WTC11 (cell line): ENCODE data around the gene IGLL1. TPM values are rescaled to one million over a fixed set of nuclear protein-coding genes. Genes with fewer than 3 reads are reported as not detected.

Experiments
- ATAC-seq: fragments of 200-7000 bp; cut with Tn5 transposase; 2 replicates; pipeline ENCODE4 v1.10.0; 2021; ENCODE audit warnings: mild to moderate bottlenecking, moderate library complexity
- CTCF ChIA-PET: fragments of 300-600 bp; sonication (Branson Sonifier 250); formaldehyde crosslinking; loops from one replicate; lab custom pipeline; 2021; ENCODE audit warnings: antibody characterized with exemption; lab: Charles Lee
- POLR2A ChIA-PET: fragments of 350-600 bp; sonication (Branson Sonifier 250); formaldehyde crosslinking; loops from one replicate; lab custom pipeline; 2021; ENCODE audit warnings: antibody characterized with exemption; lab: Charles Lee
- DNase-seq: peaks from one replicate; pipeline ENCODE4 v3.0.0; 2021; ENCODE audit warnings: low spot score
- H3K27ac Mint-ChIP-seq: 2 replicates; pipeline ENCODE4 v1.8.0; 2021; ENCODE audit warnings: mixed read lengths
- H3K27me3 Mint-ChIP-seq: 2 replicates; pipeline ENCODE4 v1.8.0; 2021; ENCODE audit warnings: low read depth, mild to moderate bottlenecking, moderate library complexity, mixed read lengths
- H3K36me3 Mint-ChIP-seq: 2 replicates; pipeline ENCODE4 v1.8.0; 2021; ENCODE audit warnings: mixed read lengths
- H3K4me1 Mint-ChIP-seq: 2 replicates; pipeline ENCODE4 v1.8.0; 2022; ENCODE audit warnings: mixed read lengths
- H3K4me3 Mint-ChIP-seq: 2 replicates; pipeline ENCODE4 v1.8.0; 2021; ENCODE audit warnings: mild to moderate bottlenecking, moderate library complexity, mixed read lengths
- H3K9me3 Mint-ChIP-seq: 2 replicates; pipeline ENCODE4 v1.8.0; 2021; ENCODE audit warnings: mixed read lengths
- ARID4B ChIP-seq: sonication (generic); formaldehyde crosslinking; IDR thresholded peaks from 2 replicates; pipeline ENCODE4 v1.8.0; 2023; ENCODE audit warnings: missing genetic modification reagents, mild to moderate bottlenecking, borderline replicate concordance
- CREM ChIP-seq: sonication (generic); formaldehyde crosslinking; IDR thresholded peaks from 2 replicates; pipeline ENCODE4 v1.8.1; 2022; ENCODE audit warnings: mild to moderate bottlenecking, missing genetic modification reagents, moderate library complexity
- CTCF ChIP-seq: fragments of 200-600 bp; IDR thresholded peaks from 2 replicates; pipeline ENCODE4 v1.8.0; 2022; ENCODE audit warnings: antibody characterized with exemption
- E2F1 ChIP-seq: sonication (generic); formaldehyde crosslinking; IDR thresholded peaks from 2 replicates; pipeline ENCODE4 v1.8.0; 2022; ENCODE audit warnings: mild to moderate bottlenecking, missing genetic modification reagents
- FOXJ3 ChIP-seq: sonication (generic); formaldehyde crosslinking; IDR thresholded peaks from 2 replicates; pipeline ENCODE4 v1.9.0; 2021; ENCODE audit warnings: missing genetic modification reagents, mild to moderate bottlenecking, borderline replicate concordance
- FOXP1 ChIP-seq: sonication (generic); formaldehyde crosslinking; IDR thresholded peaks from 2 replicates; pipeline ENCODE4 v1.8.0; 2022; ENCODE audit warnings: missing genetic modification reagents, mild to moderate bottlenecking, moderate library complexity, borderline replicate concordance
- GTF2I ChIP-seq: fragments of 250-450 bp; sonication (Bioruptor Pico); conservative IDR thresholded peaks from 2 replicates; pipeline ENCODE4 v1.4.0; 2021; ENCODE audit warnings: mild to moderate bottlenecking
- KAT7 ChIP-seq: sonication (generic); formaldehyde crosslinking; IDR thresholded peaks from 2 replicates; pipeline ENCODE4 v1.8.1; 2023; ENCODE audit warnings: missing genetic modification reagents, mild to moderate bottlenecking, borderline replicate concordance
- MXD4 ChIP-seq: fragments of 250-450 bp; sonication (Bioruptor Pico); IDR thresholded peaks from 2 replicates; pipeline ENCODE4 v1.8.0; 2021; ENCODE audit warnings: mild to moderate bottlenecking, moderate library complexity, borderline replicate concordance
- NFE2L1 ChIP-seq: sonication (generic); formaldehyde crosslinking; IDR thresholded peaks from 2 replicates; pipeline ENCODE4 v1.8.1; 2023; ENCODE audit warnings: missing genetic modification reagents
- NR2C2 ChIP-seq: sonication (generic); formaldehyde crosslinking; IDR thresholded peaks from 2 replicates; pipeline ENCODE4 v1.8.0; 2022; ENCODE audit warnings: mild to moderate bottlenecking, missing genetic modification reagents
- PRRX2 ChIP-seq: fragments of 250-450 bp; sonication (Bioruptor Pico); IDR thresholded peaks from 2 replicates; pipeline ENCODE4 v1.8.0; 2021; ENCODE audit warnings: mild to moderate bottlenecking
- SP1 ChIP-seq: sonication (generic); formaldehyde crosslinking; conservative IDR thresholded peaks from 2 replicates; pipeline ENCODE4 v1.8.1; 2022; ENCODE audit warnings: missing genetic modification reagents
- ZMAT4 ChIP-seq: fragments of 250-450 bp; sonication (Bioruptor Pico); IDR thresholded peaks from 2 replicates; pipeline ENCODE4 v1.9.0; 2021; ENCODE audit warnings: mild to moderate bottlenecking
- ZNF416 ChIP-seq: fragments of 250-450 bp; sonication (Bioruptor Pico); IDR thresholded peaks from 2 replicates; pipeline ENCODE4 v1.9.0; 2021; ENCODE audit warnings: mild to moderate bottlenecking, inconsistent platforms
- ZNF671 ChIP-seq: fragments of 250-450 bp; sonication (Bioruptor Pico); IDR thresholded peaks from 2 replicates; pipeline ENCODE4 v1.8.0; 2021; ENCODE audit warnings: mild to moderate bottlenecking
- ZSCAN18 ChIP-seq: fragments of 250-450 bp; sonication (Bioruptor Pico); IDR thresholded peaks from 2 replicates; pipeline ENCODE4 v2.1.2; 2022; ENCODE audit warnings: mild to moderate bottlenecking, moderate library complexity
- total RNA-seq: library from RNA; stranded (reverse); gene quantifications from 3 replicates; pipeline ENCODE4 v1.2.3, GENCODE V29; 2021
- TF ChIP-seq, protein P1 (sequence below): sonication (generic); formaldehyde crosslinking; IDR thresholded peaks from 2 replicates; pipeline ENCODE4 v1.8.1; 2023; ENCODE audit warnings: mild to moderate bottlenecking, missing genetic modification reagents, borderline replicate concordance
- TF ChIP-seq, protein P2 (sequence below): sonication (generic); formaldehyde crosslinking; IDR thresholded peaks from 2 replicates; pipeline ENCODE4 v1.8.0; 2023; ENCODE audit warnings: missing genetic modification reagents
- TF ChIP-seq, protein P3 (sequence below): sonication (generic); formaldehyde crosslinking; IDR thresholded peaks from 2 replicates; pipeline ENCODE4 v1.8.1; 2023; ENCODE audit warnings: mild to moderate bottlenecking, moderate library complexity, missing genetic modification reagents

IGLL1 gene
- total RNA-seq, 1 experiment from 2014 or later = not detected

DNA sequence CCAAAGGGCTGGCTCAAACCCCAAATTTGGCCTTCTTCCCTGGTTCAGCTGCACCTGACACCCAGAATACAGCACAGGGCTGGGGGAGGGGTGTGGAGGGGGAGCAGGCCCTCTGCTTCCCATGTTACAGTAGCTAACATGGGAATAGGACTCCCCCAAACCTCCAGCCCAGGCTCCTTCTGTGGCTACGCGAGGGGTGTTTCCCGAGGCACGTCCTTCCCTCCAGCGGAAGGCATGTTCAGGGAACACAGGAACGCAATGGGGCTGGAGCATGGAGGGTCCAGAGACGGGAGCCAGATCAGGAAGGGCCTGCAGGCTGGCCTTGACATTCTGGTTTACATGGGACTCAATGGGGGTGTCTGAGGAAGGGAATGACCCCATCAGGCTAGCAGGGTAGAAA lies 11.8 kb upstream of the IGLL1 start (continued):
- TF ChIP-seq, protein P1, sequence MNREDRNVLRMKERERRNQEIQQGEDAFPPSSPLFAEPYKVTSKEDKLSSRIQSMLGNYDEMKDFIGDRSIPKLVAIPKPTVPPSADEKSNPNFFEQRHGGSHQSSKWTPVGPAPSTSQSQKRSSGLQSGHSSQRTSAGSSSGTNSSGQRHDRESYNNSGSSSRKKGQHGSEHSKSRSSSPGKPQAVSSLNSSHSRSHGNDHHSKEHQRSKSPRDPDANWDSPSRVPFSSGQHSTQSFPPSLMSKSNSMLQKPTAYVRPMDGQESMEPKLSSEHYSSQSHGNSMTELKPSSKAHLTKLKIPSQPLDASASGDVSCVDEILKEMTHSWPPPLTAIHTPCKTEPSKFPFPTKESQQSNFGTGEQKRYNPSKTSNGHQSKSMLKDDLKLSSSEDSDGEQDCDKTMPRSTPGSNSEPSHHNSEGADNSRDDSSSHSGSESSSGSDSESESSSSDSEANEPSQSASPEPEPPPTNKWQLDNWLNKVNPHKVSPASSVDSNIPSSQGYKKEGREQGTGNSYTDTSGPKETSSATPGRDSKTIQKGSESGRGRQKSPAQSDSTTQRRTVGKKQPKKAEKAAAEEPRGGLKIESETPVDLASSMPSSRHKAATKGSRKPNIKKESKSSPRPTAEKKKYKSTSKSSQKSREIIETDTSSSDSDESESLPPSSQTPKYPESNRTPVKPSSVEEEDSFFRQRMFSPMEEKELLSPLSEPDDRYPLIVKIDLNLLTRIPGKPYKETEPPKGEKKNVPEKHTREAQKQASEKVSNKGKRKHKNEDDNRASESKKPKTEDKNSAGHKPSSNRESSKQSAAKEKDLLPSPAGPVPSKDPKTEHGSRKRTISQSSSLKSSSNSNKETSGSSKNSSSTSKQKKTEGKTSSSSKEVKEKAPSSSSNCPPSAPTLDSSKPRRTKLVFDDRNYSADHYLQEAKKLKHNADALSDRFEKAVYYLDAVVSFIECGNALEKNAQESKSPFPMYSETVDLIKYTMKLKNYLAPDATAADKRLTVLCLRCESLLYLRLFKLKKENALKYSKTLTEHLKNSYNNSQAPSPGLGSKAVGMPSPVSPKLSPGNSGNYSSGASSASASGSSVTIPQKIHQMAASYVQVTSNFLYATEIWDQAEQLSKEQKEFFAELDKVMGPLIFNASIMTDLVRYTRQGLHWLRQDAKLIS (CRISPR knock-in tag) = no peak
- TF ChIP-seq ZNF416 (CRISPR knock-in tag) (no peak), PRRX2 (CRISPR knock-in tag) (no peak), CREM (CRISPR knock-in tag) (no peak)

- H3K4me1 Mint-ChIP-seq = peaks cover 16% of the 10 kb centered on the region
- ATAC-seq (peak; percentile 98), DNase-seq (peak; percentile 86)
- H3K36me3 Mint-ChIP-seq = no peaks in the 10 kb centered on the region
- H3K27me3 Mint-ChIP-seq = peaks cover 2% of the 10 kb centered on the region; the same call in 1 of the 2 replicates
- CTCF ChIA-PET = interaction anchor here (0.6 to 3.9 kb wide), 58 partner anchors 8 to 441 kb away, joined by 3 to 50 read pairs (median 4); partner anchors contain the start of genes C22orf15, CHCHD10, IGLL1 and SLC2A11
- no peak overlapping the region for H3K27ac Mint-ChIP-seq
- H3K4me3 Mint-ChIP-seq = no peak overlapping the region
- no peaks in the 10 kb centered on the region for H3K9me3 Mint-ChIP-seq
- POLR2A ChIA-PET = no interaction called here
- no peak for TF ChIP-seq ZSCAN18
- TF ChIP-seq, protein P2, sequence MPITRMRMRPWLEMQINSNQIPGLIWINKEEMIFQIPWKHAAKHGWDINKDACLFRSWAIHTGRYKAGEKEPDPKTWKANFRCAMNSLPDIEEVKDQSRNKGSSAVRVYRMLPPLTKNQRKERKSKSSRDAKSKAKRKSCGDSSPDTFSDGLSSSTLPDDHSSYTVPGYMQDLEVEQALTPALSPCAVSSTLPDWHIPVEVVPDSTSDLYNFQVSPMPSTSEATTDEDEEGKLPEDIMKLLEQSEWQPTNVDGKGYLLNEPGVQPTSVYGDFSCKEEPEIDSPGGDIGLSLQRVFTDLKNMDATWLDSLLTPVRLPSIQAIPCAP = no peak
- TF ChIP-seq ZMAT4 (CRISPR knock-in tag) = no peak
- TF ChIP-seq E2F1 (CRISPR knock-in tag) = no peak
- TF ChIP-seq SP1 = no peak
- no peak for TF ChIP-seq ZNF671 (CRISPR knock-in tag)
- TF ChIP-seq, protein P3, sequence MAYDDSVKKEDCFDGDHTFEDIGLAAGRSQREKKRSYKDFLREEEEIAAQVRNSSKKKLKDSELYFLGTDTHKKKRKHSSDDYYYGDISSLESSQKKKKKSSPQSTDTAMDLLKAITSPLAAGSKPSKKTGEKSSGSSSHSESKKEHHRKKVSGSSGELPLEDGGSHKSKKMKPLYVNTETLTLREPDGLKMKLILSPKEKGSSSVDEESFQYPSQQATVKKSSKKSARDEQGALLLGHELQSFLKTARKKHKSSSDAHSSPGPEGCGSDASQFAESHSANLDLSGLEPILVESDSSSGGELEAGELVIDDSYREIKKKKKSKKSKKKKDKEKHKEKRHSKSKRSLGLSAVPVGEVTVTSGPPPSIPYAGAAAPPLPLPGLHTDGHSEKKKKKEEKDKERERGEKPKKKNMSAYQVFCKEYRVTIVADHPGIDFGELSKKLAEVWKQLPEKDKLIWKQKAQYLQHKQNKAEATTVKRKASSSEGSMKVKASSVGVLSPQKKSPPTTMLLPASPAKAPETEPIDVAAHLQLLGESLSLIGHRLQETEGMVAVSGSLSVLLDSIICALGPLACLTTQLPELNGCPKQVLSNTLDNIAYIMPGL (CRISPR knock-in tag) = 0 out of 2 replicates have a peak, but pooled peaks have one; percentile 27
- TF ChIP-seq FOXP1 (CRISPR knock-in tag) = no peak
- no peak for TF ChIP-seq MXD4
- TF ChIP-seq ARID4B = no peak
- TF ChIP-seq GTF2I (CRISPR knock-in tag) = no peak
- no peak for TF ChIP-seq KAT7
- no peak for TF ChIP-seq FOXJ3 (CRISPR knock-in tag)
- peak; percentile 94 for TF ChIP-seq CTCF
- TF ChIP-seq NR2C2 = no peak
- no peak for TF ChIP-seq NFE2L1
Observed at GRCh38 chr22:23591201-23591791, 11.2 kb upstream of the IGLL1 start.
